HEK293 (cell line): ENCODE measurements around the gene HEPACAM.

Experiments
- ZBTB48 ChIP-seq: fragments of 450-650 bp; formaldehyde crosslinking; IDR thresholded peaks from 2 replicates; pipeline ENCODE4 v1.5.1; 2016; ENCODE audit warnings: missing biosample characterization, missing genetic modification characterization
- ZBTB49 ChIP-seq: fragments of 450-650 bp; formaldehyde crosslinking; IDR thresholded peaks from 2 replicates; pipeline ENCODE4 v1.5.1; 2016; ENCODE audit warnings: missing biosample characterization, missing genetic modification characterization, low read depth
- ZNF266 ChIP-seq: fragments of 450-650 bp; formaldehyde crosslinking; IDR thresholded peaks from 2 replicates; pipeline ENCODE4 v1.5.1; 2016; ENCODE audit warnings: missing biosample characterization, missing genetic modification characterization, low read depth
- TF ChIP-seq, protein P1 (sequence below): fragments of 450-650 bp; formaldehyde crosslinking; IDR thresholded peaks from 2 replicates; pipeline ENCODE4 v1.5.1; 2016; ENCODE audit warnings: missing biosample characterization, missing genetic modification characterization
- TF ChIP-seq, protein P2 (sequence below): fragments of 450-650 bp; formaldehyde crosslinking; IDR thresholded peaks from 2 replicates; pipeline ENCODE4 v1.5.1; 2016; ENCODE audit warnings: missing biosample characterization, missing genetic modification characterization

GRCh38 chr11:124872280-124872679 is 63.6 kb downstream of the HEPACAM start:
- TF ChIP-seq, protein P1, sequence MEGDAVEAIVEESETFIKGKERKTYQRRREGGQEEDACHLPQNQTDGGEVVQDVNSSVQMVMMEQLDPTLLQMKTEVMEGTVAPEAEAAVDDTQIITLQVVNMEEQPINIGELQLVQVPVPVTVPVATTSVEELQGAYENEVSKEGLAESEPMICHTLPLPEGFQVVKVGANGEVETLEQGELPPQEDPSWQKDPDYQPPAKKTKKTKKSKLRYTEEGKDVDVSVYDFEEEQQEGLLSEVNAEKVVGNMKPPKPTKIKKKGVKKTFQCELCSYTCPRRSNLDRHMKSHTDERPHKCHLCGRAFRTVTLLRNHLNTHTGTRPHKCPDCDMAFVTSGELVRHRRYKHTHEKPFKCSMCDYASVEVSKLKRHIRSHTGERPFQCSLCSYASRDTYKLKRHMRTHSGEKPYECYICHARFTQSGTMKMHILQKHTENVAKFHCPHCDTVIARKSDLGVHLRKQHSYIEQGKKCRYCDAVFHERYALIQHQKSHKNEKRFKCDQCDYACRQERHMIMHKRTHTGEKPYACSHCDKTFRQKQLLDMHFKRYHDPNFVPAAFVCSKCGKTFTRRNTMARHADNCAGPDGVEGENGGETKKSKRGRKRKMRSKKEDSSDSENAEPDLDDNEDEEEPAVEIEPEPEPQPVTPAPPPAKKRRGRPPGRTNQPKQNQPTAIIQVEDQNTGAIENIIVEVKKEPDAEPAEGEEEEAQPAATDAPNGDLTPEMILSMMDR (tag by site-specific recombination), result no peak
- TF ChIP-seq, protein P2, sequence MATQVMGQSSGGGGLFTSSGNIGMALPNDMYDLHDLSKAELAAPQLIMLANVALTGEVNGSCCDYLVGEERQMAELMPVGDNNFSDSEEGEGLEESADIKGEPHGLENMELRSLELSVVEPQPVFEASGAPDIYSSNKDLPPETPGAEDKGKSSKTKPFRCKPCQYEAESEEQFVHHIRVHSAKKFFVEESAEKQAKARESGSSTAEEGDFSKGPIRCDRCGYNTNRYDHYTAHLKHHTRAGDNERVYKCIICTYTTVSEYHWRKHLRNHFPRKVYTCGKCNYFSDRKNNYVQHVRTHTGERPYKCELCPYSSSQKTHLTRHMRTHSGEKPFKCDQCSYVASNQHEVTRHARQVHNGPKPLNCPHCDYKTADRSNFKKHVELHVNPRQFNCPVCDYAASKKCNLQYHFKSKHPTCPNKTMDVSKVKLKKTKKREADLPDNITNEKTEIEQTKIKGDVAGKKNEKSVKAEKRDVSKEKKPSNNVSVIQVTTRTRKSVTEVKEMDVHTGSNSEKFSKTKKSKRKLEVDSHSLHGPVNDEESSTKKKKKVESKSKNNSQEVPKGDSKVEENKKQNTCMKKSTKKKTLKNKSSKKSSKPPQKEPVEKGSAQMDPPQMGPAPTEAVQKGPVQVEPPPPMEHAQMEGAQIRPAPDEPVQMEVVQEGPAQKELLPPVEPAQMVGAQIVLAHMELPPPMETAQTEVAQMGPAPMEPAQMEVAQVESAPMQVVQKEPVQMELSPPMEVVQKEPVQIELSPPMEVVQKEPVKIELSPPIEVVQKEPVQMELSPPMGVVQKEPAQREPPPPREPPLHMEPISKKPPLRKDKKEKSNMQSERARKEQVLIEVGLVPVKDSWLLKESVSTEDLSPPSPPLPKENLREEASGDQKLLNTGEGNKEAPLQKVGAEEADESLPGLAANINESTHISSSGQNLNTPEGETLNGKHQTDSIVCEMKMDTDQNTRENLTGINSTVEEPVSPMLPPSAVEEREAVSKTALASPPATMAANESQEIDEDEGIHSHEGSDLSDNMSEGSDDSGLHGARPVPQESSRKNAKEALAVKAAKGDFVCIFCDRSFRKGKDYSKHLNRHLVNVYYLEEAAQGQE (tag by site-specific recombination), result no peak
- TF ChIP-seq ZBTB49 (tag by site-specific recombination) (no peak), ZNF266 (tag by site-specific recombination) (no peak), ZBTB48 (tag by site-specific recombination) (no peak)
